PC-3 (cell line): ENCODE data around the gene PLCL1. TPM values are rescaled to one million over a fixed set of nuclear protein-coding genes. Genes with fewer than 3 reads are reported as not detected.

ENCODE experiments used
- ATAC-seq: fragments of 200-7000 bp; cut with Tn5 transposase; 2 replicates; pipeline ENCODE4 v1.9.1; 2020; ENCODE audit warnings: mild to moderate bottlenecking, moderate library complexity
- BruUV-seq: library from RNA; stranded (reverse); fragments of 400-500 nt; replicated peaks from 2 replicates; lab custom pipeline; 2021; lab: Mats Ljungman, UMichigan
- CTCF ChIA-PET: fragments of 300-600 bp; sonication (Branson Sonifier 250); formaldehyde crosslinking; loops from one replicate; lab custom pipeline; 2022; ENCODE audit warnings: antibody characterized with exemption; lab: Charles Lee
- POLR2A ChIA-PET: fragments of 300-600 bp; sonication (Branson Sonifier 250); formaldehyde crosslinking; loops from one replicate; lab custom pipeline; 2022; ENCODE audit warnings: antibody characterized with exemption; ENCODE audit not compliant: unreplicated experiment; lab: Charles Lee
- DNase-seq: peaks from one replicate; pipeline ENCODE4 v3.0.0-alpha.2; 2015
- H2AFZ ChIP-seq: fragments of 300-600 bp; sonication (generic); 2 replicates; pipeline ENCODE4 v1.6.0; 2016; ENCODE audit warnings: antibody characterized with exemption, low read length
- H3F3A ChIP-seq: fragments of 300-600 bp; sonication (generic); one replicate; pipeline ENCODE4 v1.6.0; 2017; ENCODE audit warnings: antibody characterized with exemption, low read length, control low read depth, mild to moderate bottlenecking; ENCODE audit not compliant: unreplicated experiment
- H3K27ac ChIP-seq: fragments of 300-600 bp; sonication (generic); 2 replicates; pipeline ENCODE4 v1.5.1; 2016; ENCODE audit warnings: mild to moderate bottlenecking, low read length
- H3K27me3 ChIP-seq: fragments of 300-600 bp; sonication (generic); 2 replicates; pipeline ENCODE4 v1.6.1; 2016; ENCODE audit warnings: low read length, mixed read lengths
- H3K36me3 ChIP-seq: fragments of 300-600 bp; sonication (generic); 2 replicates; pipeline ENCODE4 v1.6.1; 2016; ENCODE audit warnings: low read depth, mixed run types, low read length, mixed read lengths
- H3K4me1 ChIP-seq: fragments of 300-600 bp; sonication (generic); 2 replicates; pipeline ENCODE4 v1.5.1; 2016; ENCODE audit warnings: low read length; ENCODE audit not compliant: insufficient read depth
- H3K4me2 ChIP-seq: fragments of 300-600 bp; sonication (generic); 2 replicates; pipeline ENCODE4 v1.6.0; 2016; ENCODE audit warnings: low read length
- H3K4me3 ChIP-seq: fragments of 300-600 bp; sonication (generic); 2 replicates; pipeline ENCODE4 v1.5.1; 2016; ENCODE audit warnings: mild to moderate bottlenecking, low read length, mixed read lengths
- H3K79me2 ChIP-seq: fragments of 300-600 bp; sonication (generic); 2 replicates; pipeline ENCODE4 v1.6.1; 2017; ENCODE audit warnings: low read length, mixed read lengths
- H3K9ac ChIP-seq: fragments of 300-600 bp; sonication (generic); 2 replicates; pipeline ENCODE4 v1.6.0; 2016; ENCODE audit warnings: mild to moderate bottlenecking, low read length
- H3K9me2 ChIP-seq: fragments of 300-600 bp; sonication (generic); replicated peaks from 2 replicates; pipeline ENCODE4 v1.6.1; 2016; ENCODE audit warnings: mixed run types, low read length, mixed read lengths
- H3K9me3 ChIP-seq: fragments of 300-600 bp; sonication (generic); 2 replicates; pipeline ENCODE4 v1.6.1; 2016; ENCODE audit warnings: low read length, mixed read lengths
- H4K20me1 ChIP-seq: fragments of 300-600 bp; sonication (generic); 2 replicates; pipeline ENCODE4 v1.6.1; 2016; ENCODE audit warnings: low read length, mixed read lengths
- CTCF ChIP-seq: fragments of 300-600 bp; sonication (generic); conservative IDR thresholded peaks from 2 replicates; pipeline ENCODE4 v1.5.1; 2017; ENCODE audit warnings: antibody characterized with exemption, low read depth, mild to moderate bottlenecking, low read length
- EZH2 ChIP-seq: fragments of 300-600 bp; sonication (generic); IDR thresholded peaks from one replicate; pipeline ENCODE4 v1.6.1; 2017; ENCODE audit warnings: antibody characterized with exemption, mild to moderate bottlenecking, low read length; ENCODE audit not compliant: unreplicated experiment
- EZH2phosphoT487 ChIP-seq: fragments of 300-600 bp; sonication (generic); IDR thresholded peaks from 2 replicates; pipeline ENCODE4 v1.6.1; 2018; ENCODE audit warnings: mild to moderate bottlenecking, antibody characterized with exemption, low read length, borderline replicate concordance
- intact Hi-C: fragments of 100-400 bp; cut with micrococcal nuclease; formaldehyde crosslinking; loops from 2 replicates; pipeline ENCODE4 v1.9.0; 2023
- total RNA-seq: library from RNA; depleted of rRNA; stranded (reverse); fragments of >200 nt; gene quantifications from 2 replicates; pipeline ENCODE4 v1.2.3, GENCODE V29; 2014

Gene PLCL1
- total RNA-seq, 1 experiment from 2014 or later, result not detected

DNA sequence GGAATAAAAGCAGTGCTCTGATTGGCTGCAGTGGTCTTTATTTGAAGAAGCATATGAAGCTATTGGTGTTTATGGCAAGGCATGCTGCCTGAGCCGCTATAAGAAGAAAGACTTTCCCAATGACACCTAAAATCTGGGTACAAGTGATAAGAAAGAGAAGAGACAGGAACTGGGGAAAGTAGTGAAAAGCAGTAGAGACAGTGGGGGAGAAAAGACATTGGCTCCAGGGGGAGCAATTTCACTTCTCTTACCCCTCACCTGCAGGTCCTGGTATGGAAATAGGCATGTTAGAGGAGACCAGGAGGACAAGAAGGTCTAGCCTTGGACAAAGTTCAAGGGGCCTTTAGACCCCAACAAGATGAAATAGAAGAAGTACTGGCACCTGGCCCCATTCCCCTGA lies 47.1 kb downstream of the PLCL1 start:
- no peak overlapping the region for H2AFZ ChIP-seq
- no peaks in the 10 kb centered on the region for H4K20me1 ChIP-seq
- CTCF ChIA-PET, result no interaction called here
- no peaks in the 10 kb centered on the region for H3F3A ChIP-seq
- H3K4me3 ChIP-seq, result no peak overlapping the region
- H3K4me1 ChIP-seq, result no peaks in the 10 kb centered on the region
- H3K9me2 ChIP-seq, result no peaks in the 10 kb centered on the region
- H3K27me3 ChIP-seq, result peaks cover 29% of the 10 kb centered on the region; the same call in 1 of the 2 replicates
- BruUV-seq, result no TSS peak
- TF ChIP-seq EZH2phosphoT487 (no peak), EZH2 (no peak), CTCF (no peak)
- no peak overlapping the region for H3K9ac ChIP-seq
- H3K36me3 ChIP-seq, result no peaks in the 10 kb centered on the region
- ATAC-seq (no peak), DNase-seq (no peak)
- POLR2A ChIA-PET, result no interaction called here
- no peaks in the 10 kb centered on the region for H3K9me3 ChIP-seq
- no peak overlapping the region for H3K27ac ChIP-seq
- intact Hi-C loops, result no loop called here
- no peaks in the 10 kb centered on the region for H3K79me2 ChIP-seq
- H3K4me2 ChIP-seq, result no peak overlapping the region

- Histone ChIP-seq H3F3A (no peaks in the 10 kb centered on the region), H3K27me3 (peaks cover 23% of the 10 kb centered on the region; the same call in 1 of the 2 replicates), H2AFZ (no peak overlapping the region), H3K4me1 (no peaks in the 10 kb centered on the region), H3K36me3 (no peaks in the 10 kb centered on the region), H4K20me1 (no peaks in the 10 kb centered on the region), H3K9me3 (no peaks in the 10 kb centered on the region), H3K4me3 (no peak overlapping the region), H3K9me2 (no peaks in the 10 kb centered on the region), H3K9ac (no peak overlapping the region), H3K4me2 (no peak overlapping the region), H3K27ac (no peak overlapping the region), H3K79me2 (no peaks in the 10 kb centered on the region)
- ATAC-seq, result no peak
- DNase-seq, result no peak
- BruUV-seq, result no TSS peak
- no peak for TF ChIP-seq EZH2phosphoT487
- ChIA-PET CTCF (no interaction called here), POLR2A (no interaction called here)
- intact Hi-C loops, result no loop called here
These were observed 47.7 kb downstream of the PLCL1 start for GRCh38 chr2:197852108-197852507.

DNA sequence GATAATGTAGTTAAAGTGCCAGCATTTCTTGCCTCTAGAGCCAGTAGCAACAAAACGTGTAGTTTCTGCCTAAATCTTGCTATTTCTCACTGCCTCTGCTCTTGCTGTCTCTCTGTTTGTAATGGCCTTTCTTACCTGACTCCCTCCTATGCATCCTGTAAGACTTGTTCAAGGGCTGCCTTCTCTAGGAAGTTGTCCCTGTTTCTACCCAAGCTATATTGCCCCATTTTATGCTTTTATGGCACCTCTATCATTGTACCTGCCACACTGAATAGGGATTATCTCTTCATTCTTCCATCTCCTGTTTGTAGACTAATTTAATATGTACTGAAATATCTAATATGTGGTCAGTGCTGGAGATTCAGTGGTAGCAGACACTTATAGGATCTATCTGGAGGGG lies 49.2 kb downstream of the PLCL1 start:
- no peaks in the 10 kb centered on the region for H3K79me2 ChIP-seq
- H3K9me2 ChIP-seq, result no peaks in the 10 kb centered on the region
- no peak overlapping the region for H3K4me3 ChIP-seq
- POLR2A ChIA-PET, result no interaction called here
- no peaks in the 10 kb centered on the region for H4K20me1 ChIP-seq
- H3K9ac ChIP-seq, result no peak overlapping the region
- CTCF ChIA-PET, result no interaction called here
- no peaks in the 10 kb centered on the region for H3K4me1 ChIP-seq
- no peak overlapping the region for H2AFZ ChIP-seq
- intact Hi-C loops, result no loop called here
- BruUV-seq, result no TSS peak
- no peaks in the 10 kb centered on the region for H3K9me3 ChIP-seq
- ATAC-seq, result no peak
- no peak overlapping the region for H3K4me2 ChIP-seq
- H3F3A ChIP-seq, result no peaks in the 10 kb centered on the region
- H3K36me3 ChIP-seq, result no peaks in the 10 kb centered on the region
- H3K27ac ChIP-seq, result no peak overlapping the region
- DNase-seq, result no peak
- peaks cover 11% of the 10 kb centered on the region; the same call in 1 of the 2 replicates for H3K27me3 ChIP-seq
- TF ChIP-seq CTCF (no peak), EZH2phosphoT487 (no peak), EZH2 (no peak)
